GM19324 (cell line): ENCODE results near the gene THOC7.

Experiments
- ATAC-seq: cut with Tn5 transposase; IDR thresholded peaks from one replicate; pipeline ENCODE4 v1.9.1; 2021; ENCODE audit warnings: mild to moderate bottlenecking, moderate library complexity; ENCODE audit not compliant: unreplicated experiment, low FRiP score

The THOC7 gene

GRCh38 chr3:63847718-63848450, 15.7 kb downstream of the THOC7 start:
- no peak for ATAC-seq

DNA sequence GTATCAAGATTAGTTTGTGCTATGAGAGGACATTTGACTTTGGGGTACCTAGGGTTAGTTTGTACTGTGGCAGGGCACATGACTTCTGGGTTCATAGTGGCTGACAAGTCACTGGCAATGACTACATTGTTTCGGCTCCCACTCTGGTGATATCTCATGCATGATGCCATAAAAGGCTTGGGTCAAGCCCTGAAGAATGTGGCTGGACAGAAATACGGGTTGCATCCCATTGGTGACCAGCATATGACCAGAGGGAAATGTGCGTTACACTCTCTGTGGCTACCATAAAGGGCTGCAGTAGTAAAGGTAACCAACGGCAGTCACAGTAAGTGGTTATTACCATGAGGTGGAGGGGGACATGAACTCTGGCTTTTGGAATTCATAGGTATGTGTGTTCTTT, 18.4 kb downstream of the THOC7 start:
- ATAC-seq: no peak

DNA sequence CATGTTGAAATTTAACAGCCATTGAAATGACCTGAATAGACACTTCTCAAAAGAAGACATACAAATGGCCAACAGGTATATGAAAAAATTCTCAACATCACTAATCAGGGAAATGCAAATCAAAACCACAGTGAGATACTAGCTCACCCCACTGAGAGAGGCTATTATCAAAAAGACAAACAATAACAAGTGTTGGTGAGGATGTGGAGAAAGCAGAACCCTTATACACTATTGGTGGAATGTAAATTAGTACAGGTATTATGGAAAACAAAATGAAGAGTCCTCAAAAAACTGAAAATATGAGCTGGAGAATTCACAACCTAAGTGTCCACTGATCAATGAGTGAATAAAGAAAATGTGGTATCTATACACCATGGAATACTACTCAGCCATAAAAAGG, 21.5 kb downstream of the THOC7 start:
- no peak for ATAC-seq

DNA sequence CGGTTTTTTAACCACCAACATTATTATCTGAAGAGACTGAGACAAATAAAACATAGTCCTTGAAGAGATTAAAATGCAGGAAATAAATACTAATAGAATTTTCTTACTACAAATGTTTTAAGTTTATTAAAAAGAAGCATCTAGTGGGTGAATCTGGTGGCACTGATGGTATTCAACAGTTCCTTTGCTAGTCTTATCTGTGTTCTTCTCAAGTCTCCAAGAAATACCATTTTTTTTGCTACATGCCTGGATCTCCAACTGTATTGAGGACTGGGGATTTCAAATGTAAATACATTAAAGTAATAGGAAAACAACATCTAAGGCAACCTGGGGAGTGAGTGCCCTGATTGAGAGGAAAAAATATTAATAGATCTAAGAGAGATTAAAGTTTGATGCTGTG, 21.9 kb downstream of the THOC7 start:
- no peak for ATAC-seq

DNA sequence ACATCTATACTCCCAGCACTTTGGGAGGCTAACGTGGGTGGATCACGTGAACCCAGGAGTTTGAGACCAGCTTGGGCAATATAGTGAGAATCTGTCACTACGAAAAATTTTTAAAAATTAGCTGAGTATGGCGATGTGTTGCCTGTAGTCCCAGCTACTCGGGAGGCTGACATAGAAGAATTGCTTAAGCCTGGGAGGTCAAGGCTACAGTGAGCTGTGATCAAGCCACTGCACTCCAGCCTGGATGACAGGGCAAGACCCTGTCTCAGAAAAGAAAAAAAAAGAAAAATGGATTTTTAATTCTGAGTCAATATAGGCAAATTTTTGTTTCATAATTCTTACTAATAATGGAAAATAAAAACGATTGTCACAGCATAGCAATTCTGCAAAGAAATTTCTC, 31.2 kb downstream of the THOC7 start:
- no peak for ATAC-seq

GRCh38 chr3:63830526-63830925, 33.1 kb downstream of the THOC7 start:
- no peak for ATAC-seq

DNA sequence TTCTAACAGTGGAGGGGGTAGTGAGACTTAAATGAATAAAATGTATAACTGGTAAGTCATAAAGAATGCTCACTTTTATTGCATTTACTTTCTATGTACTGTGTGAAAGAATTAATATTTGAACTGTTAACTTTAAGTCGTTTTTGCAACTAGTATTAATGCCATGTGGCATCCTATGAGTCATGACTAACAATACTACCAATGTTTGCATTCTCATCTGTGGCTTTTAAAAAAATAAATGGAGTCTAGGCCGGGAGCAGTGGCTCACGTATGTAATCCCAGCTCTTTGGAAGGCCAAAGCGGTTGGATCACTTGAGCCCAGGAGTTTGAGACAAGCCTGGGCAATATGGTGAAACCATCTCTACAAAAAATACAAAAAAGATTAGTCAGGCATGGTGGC, 39.3 kb downstream of the THOC7 start:
- ATAC-seq: no peak

GRCh38 chr3:63819151-63819398, 44.5 kb downstream of the THOC7 start, which contains the start of gene C3orf49:
Gene C3orf49, plus strand, starts transcription at chr3:63819299. Its CDS starts 173 bp downstream, at chr3:63819472.
- ATAC-seq: no peak

- no peak for ATAC-seq
These were observed 45.1 kb downstream of the THOC7 start for GRCh38 chr3:63818282-63819150.

GRCh38 chr3:63817225-63817624, 46.4 kb downstream of the THOC7 start:
- no peak for ATAC-seq

DNA sequence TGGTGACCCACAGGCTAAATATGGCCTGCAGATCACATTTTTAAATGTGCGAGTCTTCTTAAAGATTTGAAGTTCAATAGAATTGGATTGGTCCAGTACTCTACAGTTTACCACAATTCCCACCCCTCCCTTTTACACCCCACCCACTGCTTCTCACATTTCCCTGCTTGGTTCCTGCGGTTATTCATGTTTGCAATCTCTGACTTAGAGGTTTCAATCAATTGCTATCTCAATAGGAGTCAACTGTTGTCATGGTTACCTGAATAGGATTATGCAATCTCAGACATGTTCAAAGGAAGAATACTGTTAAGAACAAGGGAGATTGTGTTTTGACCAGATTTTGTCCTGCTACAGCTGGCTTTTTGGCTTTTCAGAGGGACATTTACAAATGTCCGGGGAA, 49.4 kb downstream of the THOC7 start:
- ATAC-seq: no peak

DNA sequence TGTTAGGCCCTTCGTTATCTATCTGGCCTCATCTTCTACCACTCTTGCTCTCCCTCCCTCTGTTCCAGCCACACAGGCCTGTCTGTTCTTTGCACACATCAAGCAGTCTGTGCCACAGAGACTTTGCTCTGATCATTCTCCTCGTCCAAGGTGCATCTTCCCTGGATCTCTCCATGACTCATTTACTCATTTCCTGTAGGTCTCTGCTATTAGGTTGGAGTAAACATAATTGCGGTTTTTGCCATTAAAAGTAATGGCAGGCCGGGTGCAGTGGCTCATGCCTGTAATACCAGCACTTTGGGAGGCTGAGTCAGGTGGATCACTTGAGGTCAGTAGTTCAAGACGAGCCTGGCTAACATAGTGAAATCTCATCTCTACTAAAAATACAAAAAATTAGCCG, 54.0 kb downstream of the THOC7 start:
- no peak for ATAC-seq

- no peak for ATAC-seq
These were observed 55.0 kb downstream of the THOC7 start for GRCh38 chr3:63808633-63809032.

- no peak for ATAC-seq
These were observed 55.5 kb downstream of the THOC7 start for GRCh38 chr3:63807961-63808565.

DNA sequence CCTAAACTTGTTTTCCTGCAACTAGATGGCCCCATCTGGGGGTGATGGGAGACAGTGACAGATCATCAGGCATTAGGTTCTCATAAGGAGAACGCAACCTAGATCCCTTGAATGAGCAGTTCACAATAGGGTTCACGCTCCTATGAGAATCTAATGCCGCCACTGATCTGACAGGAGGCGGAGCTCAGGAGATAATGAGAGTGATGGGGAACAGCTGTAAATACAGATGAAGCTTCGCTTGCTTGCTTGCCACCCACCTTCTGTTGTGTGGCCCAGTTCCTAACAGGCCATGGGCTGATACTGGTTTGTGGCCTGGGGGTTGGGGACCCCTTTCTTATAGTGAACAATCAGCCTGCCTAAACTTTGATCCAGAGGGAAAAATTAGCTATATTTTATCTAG, 59.7 kb downstream of the THOC7 start:
- ATAC-seq: no peak

- ATAC-seq: no peak
These were observed 63.5 kb downstream of the THOC7 start for GRCh38 chr3:63800097-63800496.

GRCh38 chr3:63798949-63799348, 64.7 kb downstream of the THOC7 start:
- ATAC-seq: no peak

DNA sequence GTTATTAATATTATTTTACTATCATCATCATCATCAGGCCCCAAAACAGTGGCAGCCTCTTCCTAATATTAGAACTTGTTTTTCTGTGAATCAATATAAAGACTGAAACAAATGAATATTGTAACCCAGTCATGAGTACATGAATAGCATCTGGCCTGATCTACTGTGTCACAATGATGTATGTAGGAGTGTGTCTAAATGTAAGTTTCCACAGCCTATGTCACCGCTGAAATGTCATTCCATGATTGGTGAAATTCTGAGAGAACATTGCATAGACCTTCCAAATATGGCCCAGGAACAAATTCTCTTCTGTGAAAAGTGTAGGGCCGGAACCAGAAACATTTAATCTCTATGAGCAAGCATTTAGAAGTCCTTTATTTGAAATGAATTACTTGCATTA, 65.1 kb downstream of the THOC7 start:
- no peak for ATAC-seq

DNA sequence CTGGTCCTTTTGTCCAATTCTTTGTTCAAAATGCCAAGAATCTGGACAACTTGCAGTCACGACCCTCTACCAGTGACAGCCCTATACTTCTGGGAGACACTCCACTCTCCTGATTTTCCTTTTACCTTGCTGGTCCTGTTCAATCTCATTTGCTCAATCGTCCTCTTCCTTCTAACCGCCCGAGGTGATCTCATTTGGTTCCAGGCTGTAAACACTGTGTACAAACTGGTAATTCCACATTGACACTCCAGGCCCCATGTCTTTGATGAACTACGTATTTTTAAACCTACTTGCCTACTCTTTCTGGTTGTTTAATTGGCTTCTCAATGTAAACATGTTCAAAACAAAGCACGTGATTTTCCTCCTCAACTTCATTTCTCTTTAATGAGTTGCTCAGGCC, 68.2 kb downstream of the THOC7 start:
- no peak for ATAC-seq

DNA sequence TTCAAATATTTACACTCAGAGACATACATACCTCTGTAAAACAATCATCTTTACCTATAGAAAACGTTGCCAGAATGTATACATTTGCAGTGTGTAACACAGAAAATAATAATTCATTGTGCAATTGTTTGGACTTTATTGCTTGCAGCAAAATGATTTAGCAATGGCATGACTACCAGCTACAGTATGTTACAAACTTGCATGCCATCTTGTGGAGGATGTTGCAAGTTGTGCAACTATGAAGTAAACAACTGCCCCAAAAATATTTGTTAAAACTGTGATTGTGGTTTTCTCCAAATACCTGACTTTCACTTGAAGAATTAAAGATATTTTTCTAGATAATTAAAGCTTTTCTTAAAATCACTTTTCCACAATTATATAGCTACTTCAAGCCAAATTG, 71.6 kb downstream of the THOC7 start:
- no peak for ATAC-seq
